NCI-H2196 treated with DMSO at 0.1 percent for 48 hours (cell line): ENCODE results near the gene VASN.
"Not testable (repeated sequence)": the region's sequence is repeated elsewhere in the genome, so short reads cannot be mapped to it uniquely, and the experiment has no call there.

ENCODE experiments used
- DNase-seq: peaks from one replicate; lab custom pipeline; 2025; ENCODE audit not compliant: unreplicated experiment; lab: John Stamatoyannopoulos, UW

Gene VASN

DNA sequence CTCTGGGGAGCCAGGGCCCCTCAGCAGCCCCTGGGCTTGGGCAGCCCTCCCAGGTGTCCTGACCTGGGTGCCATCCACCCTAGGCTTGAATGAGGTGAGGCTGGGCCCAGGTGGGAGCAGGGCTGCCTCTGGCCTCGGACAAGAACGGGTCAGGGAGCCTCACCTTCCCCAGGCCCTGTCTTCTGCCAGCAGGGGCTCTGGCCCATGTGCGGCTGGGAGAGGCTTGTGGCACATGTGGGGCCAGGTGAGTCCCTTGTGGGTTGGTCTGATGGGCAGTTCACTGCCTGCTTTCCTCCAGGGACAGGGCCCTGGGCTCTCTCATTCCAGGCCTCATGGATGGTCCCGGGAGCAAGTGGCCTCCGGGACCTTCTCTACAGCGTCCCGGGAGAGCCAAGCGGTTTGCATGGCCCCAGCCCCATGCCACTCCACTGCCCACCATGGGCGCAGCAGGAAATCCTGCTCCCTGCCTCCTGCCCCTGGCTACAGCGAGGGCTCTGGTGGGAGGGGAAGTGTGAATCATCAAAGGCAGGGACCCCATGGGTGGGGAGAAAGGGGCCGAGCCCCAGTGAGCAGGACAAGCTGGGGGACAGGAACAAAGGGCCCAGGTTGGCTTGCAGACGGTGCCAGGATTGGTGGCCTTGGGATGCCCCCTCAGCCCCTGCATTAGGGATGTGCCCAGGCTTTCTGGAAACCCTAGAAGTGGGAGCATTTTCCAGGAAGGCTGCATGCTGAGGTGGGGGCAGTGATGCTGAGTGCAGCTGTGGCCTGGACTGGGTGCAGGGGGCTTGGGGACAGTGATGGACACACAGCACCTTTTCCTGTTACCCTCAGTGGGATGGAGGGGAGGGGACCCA is 12.2 kb downstream of the VASN start:
- DNase-seq, result no peak

DNA sequence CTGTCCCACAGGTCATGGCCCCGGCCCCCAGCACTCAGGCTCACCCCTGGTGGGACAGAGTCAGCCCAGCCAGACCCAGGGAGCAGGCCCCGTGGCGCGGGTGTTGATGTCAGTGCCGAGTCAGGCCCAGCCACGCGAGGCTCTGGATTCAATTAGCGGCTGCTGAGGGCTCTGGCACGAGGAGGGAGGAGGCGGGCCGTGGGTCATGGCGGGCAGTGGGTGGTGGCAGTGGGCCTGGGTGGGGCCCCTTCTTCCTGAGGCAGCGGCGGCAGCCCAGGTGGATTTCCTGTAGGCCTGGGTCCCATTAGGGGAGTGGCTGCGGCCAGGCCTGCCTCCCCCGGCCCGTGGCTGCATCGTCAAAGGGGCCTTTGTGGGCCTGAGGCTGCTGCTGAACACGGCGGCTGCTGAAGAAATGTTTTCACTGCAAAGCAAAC is 12.9 kb downstream of the VASN start:
- DNase-seq, result no peak

DNA sequence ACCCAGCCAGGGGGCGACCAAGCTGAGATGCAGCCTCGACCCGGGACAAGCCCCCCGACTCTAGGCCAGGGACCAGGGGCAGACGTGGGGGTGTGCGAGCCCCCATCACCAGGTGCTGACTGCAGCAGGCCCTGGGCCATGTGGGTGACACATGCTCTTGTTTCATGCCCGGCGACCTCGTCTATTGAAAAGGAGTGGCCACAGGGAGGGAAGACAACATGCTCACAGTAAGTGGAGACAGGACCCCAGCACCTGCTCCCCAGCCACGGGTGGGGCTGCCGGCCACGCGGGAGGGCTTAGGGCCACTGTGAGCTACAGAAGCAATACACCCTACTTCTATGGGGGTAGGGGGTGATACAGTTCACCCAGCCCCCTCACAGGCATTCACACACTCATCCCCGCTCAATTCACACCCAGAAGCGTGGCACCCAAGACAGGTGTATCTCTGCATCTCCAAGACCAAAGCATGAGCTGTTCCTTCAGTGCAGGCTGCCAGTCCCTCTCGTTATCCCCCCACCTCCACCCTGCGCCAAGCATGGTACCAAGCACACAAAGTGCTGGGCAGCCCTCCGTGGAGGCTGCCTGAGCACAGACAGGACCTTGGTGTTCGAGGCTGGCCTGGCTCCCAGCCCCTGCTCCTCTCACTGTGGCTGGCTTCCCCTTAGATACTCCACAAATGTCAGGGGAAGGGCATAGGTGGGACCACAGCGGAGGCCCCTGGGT is 13.6 kb downstream of the VASN start:
- no peak for DNase-seq

DNA sequence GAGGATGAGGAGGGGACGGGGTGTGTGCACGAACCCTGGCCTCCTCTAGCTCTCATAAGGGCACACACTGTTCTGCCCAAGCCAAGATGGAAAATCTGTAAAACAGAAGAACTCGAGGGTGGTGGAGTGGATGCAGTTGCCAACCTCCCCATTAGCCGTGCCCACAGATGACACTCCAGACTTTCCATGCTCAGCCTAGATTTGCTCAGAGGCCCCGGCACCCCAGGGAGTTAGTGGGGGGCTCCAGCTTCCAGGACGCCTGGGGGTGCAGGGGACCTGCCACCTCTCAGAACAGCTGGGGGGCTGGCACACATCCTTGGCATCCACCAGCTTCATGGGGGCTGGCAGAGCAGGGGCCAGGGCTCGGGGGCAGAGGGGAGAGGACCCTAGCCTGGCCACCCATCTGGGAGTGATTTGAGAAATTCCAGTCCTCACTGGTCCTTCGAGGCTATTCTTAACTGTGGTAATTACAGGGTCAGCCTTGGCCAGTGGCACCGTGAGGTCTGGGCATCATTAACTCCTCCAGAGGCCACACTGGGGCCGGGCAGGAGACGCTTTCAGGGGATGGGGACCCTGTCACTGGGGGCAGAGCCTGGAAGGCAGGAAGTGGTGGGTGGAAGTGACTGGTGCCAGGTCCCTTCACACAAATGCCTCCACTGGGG is 14.3 kb downstream of the VASN start:
- DNase-seq, result no peak

DNA sequence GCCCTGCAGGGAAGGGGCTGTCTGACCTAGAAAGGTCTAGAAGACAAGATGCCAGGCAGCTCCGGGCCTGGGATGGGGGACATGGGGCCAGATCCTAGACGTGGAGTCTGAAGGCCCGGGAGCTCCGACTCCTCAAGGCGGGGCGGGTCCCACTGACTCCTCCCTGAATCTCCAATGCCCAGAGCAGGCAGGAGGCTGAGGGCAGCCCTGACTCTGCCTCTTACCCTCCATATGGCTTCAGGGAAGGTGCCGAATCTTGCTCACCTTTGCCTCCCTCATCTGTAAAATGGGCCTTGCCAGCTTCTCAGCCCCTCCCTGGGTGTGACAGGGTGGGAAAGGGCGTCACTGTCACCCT is 14.8 kb downstream of the VASN start:
- DNase-seq, result no peak

DNA sequence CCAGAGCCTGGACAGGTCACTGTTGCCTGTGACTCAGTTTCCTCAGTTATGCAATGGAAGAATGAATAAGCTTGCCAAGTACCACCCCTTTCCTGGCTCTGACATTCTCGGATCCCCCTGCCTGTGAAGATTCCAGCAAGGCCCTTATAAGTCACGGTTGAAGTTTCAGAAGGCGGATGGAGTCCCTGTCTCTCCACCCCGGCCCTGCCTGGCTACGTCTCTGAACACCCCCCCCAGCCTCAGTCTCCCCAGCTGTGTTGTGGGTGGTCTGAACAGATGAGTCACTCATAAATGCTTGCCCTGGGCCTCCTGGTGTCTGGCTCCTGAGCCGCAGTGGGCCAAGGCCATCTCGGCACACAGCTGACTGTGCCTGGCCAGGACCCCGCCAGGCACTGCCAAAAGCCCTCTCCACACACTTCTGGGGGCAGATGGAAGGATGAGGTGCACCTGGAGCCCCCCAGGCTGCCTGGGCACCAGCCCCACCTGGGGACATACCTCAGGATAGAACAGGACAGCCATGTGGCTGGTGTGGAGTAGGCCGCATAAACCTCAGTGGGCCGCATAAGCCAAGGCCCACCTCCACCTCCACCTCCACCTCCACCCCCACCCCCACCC is 15.4 kb downstream of the VASN start:
- DNase-seq, result no peak

DNA sequence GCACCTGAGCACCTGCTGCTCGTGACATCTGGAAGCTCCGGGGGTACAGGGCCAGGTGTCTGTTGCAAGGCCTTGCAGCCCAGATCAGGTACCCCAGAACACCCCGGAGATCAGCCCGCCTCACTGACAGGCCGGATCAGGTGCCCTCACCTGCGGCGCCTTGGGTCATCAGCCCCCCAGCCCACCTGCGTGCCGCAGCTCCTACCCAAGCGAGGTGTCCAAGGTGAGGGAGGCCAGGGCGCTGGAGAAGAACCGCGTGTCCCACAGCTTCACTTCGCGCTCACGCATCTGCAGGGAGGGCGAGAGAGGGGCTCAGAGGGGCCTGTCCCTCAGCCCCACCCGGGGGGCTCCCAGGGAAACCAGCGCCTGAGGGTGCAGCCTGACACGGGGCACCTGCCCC is 16.1 kb downstream of the VASN start:
- no peak for DNase-seq

DNA sequence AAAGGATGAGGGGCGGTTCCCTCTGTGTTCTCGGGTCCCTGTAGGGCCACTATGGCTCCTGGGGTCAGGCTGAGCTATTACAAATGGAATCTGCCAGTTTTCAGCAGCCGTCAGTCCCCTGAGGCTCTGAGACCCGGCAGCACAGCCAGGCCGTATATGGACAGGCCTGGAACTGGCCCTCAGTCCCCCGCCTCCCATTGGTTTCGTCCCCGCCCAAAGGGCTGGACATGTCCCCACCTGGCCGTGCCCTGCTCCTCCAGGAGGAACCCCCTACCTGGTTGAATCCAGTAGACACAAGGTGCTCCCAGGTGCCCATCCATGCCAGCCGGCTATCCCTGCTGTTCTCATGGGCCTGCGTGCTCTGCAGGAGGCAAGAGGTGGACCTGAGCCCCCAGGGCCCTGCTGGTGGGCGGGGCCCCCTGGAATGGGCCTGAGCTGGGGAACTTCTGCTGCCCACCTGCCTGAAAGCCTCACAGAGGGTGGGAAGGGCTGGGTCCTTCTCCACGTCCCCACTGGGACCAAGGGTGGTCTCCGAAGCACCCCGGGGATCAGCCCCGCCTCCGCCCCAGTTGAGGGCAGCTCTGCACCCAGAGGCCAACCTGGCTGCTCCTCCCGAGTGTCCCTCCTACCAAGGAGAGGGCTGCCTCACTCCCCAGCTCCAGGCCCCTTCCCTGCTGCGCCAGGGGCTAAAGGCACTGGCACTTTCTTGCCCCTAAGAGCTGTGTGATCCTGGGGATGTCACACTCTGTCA is 16.8 kb downstream of the VASN start:
- no peak for DNase-seq

DNA sequence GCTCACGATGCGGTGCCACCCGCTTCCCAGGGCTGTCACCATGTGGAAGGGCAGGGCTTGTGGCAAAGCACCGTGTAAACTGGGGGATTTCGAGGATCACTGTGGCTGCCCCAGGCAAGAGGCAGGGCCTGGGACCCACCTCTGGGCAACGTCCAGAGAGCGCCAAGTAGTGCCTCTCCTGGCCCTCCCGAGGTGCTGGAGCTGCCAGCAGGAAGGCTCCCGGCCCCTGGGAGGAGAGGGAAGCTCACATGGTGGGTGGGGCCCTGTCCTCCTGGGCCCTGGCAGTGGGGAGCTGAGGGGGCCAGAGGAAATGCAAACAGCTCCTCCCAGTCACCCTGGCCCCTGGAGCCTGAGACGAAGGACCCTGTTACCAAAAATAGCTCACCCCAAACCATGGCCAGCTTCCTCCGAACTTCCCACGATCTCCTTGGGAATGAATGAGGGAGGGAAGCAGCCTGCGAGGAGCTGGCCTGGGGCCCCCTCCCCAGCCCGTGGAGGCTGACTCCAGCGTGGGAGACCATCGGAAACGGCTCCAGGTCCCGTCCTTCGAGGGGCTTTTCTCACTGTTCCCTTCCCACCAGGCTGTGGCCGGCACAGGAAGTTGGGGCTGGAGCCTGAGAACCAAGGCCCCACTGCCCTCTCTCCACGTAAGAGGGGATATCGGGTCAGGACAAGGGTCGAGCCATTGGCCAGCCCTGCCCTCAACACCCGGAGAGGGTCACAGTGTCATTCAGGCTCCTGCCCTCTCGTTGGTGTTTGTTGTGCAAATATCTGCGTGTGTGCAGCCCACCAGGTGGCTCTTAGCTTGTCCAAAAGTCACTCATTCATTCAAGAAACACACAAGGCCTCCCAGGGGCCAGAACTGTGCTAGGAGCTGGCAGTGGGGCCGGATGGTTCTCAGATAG is 17.7 kb downstream of the VASN start:
- DNase-seq, result no peak

DNA sequence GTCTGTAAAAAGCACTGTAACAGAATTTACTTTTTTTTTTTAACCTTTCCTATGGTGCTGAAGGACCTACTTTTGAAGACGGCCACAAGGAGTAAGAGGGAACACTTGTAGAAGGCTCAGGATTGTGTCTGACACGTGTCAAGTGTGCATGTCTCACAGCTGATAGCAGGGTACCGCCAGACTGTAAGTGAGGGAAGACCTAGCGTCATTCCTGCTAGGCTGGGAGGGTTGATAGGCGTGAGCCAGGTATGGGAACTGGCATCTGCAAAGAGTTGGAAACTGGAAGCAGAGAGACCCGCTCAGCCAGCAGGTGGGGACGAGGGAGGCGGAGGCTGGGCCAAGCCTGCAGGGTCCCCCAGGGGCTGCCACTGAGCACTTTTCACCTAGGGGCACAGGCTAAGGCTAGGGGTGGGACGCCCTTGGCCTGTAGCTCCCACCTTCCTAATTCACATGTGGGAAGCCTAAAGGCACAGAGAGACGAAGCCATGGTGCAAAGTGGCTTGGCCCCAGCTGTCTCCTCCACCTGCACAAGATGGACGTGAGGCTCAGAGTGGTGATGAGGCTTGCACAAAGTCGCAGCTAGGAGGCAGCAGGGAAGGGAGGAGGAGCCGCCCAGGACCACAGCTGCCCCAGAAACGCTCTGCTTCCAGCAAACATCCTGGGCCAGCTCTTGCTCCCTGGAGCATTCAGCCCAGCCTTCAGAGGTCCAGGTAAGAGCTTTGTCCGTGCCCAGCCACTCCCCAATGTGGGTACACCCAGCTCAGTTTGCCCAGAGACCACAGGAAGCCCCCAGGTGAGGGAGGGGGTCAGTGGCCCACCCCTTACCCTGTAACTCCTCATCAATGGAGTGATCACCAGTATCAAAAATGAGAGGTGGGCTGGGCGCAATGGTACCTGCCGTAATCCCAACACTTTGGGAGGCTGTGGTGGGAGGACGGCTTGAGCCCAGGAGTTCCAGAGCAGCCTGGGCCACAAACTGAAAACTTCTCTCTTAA is 18.9 kb downstream of the VASN start:
- no peak for DNase-seq

DNA sequence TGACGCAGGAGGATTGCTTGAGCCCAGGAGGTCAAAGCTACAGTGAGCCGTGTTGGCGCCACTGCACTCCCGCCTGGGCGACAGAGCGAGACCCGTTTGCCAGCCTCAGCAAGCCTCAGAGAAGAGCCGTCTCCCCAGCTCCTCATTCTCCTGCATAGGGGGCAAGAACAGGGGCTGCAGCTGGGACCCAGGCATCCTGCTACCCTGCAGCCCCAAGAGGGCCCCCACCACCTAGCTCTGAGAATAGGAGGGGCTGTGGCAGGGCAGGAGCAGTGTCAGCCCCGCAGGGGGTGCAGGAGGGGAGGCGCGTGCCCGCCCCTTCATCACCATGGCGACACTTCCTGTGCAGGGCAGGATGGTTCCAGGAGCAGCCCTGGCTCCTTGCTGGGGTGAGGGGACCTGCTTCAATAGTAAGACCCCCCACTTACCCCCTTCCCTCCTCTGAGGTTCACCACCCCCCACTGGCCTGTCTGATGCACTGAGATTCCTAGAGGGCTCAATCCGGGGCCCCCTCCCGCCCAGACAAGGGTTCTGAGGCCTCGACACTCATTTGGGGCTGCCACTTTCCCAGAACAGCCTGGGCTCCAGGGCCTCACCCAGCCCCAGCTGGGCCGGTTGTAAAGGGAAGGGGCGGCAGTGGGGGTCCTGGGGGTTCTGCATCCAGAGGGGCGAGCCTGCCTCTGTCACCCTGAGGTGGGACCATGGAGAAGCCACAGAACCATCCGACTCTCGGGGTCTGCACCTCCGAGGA is 20.2 kb downstream of the VASN start:
- no peak for DNase-seq

DNA sequence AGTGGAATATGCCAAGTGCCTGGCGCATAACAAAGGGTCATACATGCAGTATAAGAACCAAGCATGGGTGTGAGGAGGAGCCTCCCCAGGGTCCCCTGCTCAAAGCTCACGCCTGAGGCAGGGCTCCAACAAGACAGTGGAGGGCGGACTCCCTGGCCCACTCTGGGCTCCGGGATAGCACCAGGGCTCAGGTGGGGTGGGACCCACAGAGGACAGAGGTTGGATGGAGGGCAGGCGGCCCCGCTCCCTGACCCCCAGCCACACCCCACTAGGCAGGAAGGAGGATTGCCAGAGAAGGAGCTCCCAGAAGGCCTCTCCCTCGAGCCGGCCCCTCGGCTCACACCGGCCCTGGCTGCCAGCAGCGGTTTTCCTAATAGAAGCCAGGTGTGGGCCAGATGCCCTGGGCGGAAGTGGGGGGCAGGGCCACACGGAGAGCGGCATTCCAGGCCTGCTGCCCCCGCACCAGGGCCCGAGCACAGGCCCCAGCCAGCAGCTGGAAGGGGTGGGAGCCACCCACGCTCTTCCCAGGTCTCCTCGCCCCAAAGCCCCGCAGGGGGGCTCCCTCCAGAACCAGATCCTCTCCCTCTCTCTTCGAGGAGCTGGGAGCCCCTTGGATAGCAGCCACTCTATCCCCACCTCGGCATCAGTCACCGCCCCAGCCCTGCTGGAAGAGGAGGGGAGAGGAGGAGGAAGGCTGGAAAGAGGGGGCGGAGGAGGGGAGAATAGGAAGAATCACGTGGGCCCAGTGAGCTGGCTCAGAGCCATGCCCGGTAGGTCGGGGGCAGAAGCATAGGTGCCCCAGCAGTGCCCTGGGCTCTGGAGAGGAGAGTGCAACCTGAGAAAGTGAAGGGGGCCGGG is 21.0 kb downstream of the VASN start:
- no peak for DNase-seq

DNA sequence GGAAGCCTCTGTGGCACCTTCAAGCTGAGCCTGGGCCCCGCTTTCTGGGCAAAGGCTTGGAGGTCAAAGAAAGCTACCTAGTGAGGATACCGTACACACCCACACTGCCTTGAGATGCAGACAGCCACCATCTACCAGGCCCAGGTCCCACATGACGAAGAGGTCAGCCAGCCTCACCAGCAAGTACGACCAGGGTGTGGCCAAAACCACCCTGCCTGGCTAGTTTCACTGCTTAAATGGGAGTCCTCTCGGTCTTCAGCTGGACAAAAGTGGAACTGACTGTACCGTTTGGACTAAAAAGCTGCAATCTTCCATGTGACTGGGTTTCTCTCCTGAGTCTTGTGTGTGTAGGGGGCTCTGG is 21.6 kb downstream of the VASN start:
- no peak for DNase-seq

DNA sequence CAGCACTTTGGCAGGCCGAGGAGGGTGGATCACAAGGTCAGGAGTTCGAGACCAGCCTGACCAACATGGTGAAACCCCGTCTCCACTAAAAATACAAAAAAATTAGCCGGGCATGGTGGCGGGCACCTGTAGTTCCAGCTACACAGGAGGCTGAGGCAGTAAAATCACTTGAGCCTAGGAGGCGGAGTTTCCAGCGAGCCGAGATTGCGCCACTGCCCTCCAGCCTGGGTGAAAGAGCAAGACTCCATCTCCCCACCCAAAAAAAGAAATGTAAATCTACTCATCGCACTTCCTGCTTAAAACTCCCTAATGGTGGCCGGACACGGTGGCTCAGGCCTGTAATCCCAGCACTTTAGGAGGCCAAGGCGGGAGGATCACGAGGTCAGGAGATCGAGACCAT is 22.2 kb downstream of the VASN start:
- DNase-seq, result not testable (repeated sequence)

DNA sequence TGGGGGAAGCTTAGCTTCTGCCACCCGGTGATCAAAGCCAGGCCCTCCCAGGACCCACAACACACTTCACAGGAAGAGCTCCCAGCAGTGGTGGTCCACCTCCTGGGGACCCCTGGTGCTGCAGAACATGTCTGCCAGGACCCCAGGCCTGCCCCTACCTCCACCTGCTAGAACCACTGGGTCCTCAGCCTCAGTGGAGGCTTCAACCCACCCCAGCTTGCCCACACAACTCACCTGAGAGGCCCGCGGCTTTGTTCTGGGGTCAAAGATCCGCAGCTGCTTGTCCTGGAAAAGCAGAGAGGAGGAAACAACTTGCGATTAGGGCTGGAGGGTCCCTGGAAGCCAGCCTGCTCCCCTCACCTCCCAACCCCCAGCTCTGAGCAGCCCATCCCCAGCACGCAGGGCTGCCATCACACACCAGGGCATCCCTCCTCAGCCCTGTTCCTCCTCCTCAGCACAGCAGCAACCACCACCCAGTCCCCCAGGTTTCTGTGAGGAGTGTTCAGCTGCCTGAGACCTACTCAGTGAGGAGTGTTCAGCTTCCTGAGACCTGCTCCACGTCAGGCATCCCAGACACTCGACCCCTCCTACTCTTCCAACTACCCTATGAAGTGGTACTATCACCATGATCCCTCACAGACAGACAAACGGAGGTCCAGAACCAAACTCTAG is 23.5 kb downstream of the VASN start:
- DNase-seq, result no peak

DNA sequence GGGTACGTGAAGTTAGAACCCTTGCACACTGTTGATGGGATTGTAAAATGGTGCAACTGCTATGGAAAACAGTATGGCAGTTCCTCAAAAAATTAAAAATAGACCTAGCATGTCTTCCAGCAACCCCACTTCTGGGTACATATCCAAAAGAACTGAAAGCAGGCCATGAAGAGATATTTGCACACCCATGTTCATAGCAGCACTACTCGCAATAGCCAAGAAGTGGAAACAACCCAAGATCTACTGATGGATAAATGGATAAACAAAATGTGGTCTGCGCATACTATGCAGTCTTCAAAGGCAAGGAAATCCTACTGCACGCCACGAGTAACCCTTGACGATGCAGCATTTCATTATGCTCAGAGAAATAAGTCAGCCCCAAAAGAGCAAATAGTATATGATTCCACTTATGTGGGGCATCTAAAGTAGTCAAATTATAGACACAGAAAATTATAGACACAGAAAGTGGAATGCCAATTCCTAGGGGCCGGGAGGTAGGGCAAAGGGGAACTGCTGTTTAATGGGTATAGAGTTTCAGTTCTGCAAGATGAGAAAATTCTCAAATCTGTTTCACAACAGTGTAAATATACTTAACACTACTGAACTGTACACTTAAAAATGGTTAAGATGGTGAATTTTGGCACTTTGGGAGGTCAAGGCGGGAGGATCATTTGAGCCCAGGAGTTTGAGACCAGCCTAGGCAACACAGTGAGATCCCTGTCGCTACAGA is 27.5 kb downstream of the VASN start:
- DNase-seq, result no peak
